Activated CD8-positive, alpha-beta memory T cell treated with anti-CD3 and anti-CD28 coated beads, Interleukin-2, amount 50 U/mL, for 1 hour (primary cell): ENCODE measurements around the gene LCAT.

Experiments
- DNase-seq: peaks from one replicate; pipeline ENCODE4 v3.0.0-alpha.2; 2020; ENCODE audit errors: extremely low read depth

LCAT gene

DNA sequence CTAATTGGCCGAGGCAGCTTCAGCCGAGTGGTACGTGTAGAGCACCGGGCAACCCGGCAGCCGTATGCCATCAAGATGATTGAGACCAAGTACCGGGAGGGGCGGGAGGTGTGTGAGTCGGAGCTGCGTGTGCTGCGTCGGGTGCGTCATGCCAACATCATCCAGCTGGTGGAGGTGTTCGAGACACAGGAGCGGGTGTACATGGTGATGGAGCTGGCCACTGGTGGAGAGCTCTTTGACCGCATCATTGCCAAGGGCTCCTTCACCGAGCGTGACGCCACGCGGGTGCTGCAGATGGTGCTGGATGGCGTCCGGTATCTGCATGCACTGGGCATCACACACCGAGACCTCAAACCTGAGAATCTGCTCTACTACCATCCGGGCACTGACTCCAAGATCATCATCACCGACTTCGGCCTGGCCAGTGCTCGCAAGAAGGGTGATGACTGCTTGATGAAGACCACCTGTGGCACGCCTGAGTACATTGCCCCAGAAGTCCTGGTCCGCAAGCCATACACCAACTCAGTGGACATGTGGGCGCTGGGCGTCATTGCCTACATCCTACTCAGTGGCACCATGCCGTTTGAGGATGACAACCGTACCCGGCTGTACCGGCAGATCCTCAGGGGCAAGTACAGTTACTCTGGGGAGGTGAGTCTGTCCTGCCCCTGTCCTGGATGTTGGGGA, 34.7 kb downstream of the LCAT start:
- DNase-seq: no peak

DNA sequence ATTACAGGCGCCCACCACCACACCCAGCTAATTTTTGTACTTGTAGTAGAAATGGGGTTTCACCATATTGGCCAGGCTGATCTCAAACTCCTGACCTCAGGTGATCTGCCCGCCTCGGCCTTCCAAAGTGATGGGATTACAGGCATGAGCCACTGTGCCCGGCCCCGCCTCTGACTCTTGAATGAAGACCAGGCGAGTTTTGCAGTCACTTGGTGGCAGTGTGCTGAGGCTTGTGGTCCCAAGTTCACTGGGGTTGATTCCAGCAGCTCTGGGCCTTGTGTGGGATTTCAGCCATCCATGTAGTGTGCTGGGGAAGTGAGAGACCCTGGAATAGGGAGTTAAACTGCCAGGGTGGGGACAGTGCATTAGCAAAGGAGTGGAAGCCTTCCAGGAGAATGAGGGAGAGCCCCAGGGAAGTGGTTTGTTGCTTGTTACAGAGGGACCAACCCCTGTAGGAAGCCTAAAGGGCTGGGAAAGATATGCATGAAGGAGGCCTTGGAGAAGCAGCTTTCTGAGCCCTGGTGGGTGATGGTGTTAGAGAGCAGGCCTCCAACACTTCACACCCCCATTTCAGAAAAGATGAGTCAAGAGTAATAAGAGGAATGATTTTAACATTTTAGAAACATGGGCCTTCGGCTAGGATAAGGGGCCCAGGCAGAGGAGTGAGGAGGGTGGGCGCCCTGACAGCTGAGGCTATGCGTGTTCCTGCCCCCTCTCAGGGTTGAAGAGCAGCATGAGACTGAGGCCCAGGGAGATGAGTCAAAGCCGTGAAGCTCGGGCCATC, 36.3 kb downstream of the LCAT start:
- no peak for DNase-seq

GRCh38 chr16:67902831-67903230, 41.1 kb downstream of the LCAT start:
- DNase-seq: no peak

DNA sequence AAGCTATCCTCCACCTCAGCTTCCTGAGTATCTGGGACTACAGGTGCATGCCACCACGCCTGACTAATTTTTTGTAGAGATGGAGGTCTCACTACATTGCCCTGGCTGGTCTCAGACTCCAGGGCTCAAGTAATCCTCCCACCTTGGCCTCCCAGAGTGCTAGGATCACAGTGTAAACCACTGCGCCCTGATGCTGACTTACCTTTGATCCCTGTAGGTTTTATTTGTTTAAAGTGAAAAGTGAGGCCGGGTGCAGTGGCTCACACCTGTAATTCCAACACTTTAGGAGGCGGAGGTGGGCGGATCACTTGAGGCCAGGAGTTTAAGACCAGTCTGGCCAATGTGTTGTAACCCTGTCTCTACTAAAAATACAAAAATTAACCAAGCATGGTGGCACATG, 42.2 kb downstream of the LCAT start:
- DNase-seq: no peak

- DNase-seq: no peak
These were observed 46.7 kb downstream of the LCAT start for GRCh38 chr16:67897231-67897630.

- DNase-seq: no peak
These were observed 50.0 kb downstream of the LCAT start for GRCh38 chr16:67893743-67894399.

- DNase-seq: peak; percentile 82
These were observed 50.8 kb downstream of the LCAT start, which contains the start of gene PSKH1 for GRCh38 chr16:67892899-67893742. Gene PSKH1 (plus strand): TSS chr16:67893254. CDS start chr16:67908750, 15,496 bp downstream.

GRCh38 chr16:67892375-67892774, 51.5 kb downstream of the LCAT start:
- DNase-seq: no peak
